HG03064 (cell line): Measurements from ENCODE around the gene CCDC12.
"Not testable (repeated sequence)": the region's sequence is repeated elsewhere in the genome, so short reads cannot be mapped to it uniquely, and the experiment has no call there.

ENCODE experiments used
- ATAC-seq: cut with Tn5 transposase; IDR thresholded peaks from one replicate; pipeline ENCODE4 v1.9.1; 2021; ENCODE audit warnings: low read depth; ENCODE audit not compliant: unreplicated experiment

Gene CCDC12

GRCh38 chr3:46984591-46985459 is 8.3 kb upstream of the CCDC12 start:
- no peak for ATAC-seq

GRCh38 chr3:46982546-46982945 is 6.0 kb upstream of the CCDC12 start:
- ATAC-seq = no peak

GRCh38 chr3:46981932-46982471 is 5.5 kb upstream of the CCDC12 start:
- no peak for ATAC-seq

GRCh38 chr3:46979958-46980497 is 3.5 kb upstream of the CCDC12 start:
- peak; percentile 7 for ATAC-seq

DNA sequence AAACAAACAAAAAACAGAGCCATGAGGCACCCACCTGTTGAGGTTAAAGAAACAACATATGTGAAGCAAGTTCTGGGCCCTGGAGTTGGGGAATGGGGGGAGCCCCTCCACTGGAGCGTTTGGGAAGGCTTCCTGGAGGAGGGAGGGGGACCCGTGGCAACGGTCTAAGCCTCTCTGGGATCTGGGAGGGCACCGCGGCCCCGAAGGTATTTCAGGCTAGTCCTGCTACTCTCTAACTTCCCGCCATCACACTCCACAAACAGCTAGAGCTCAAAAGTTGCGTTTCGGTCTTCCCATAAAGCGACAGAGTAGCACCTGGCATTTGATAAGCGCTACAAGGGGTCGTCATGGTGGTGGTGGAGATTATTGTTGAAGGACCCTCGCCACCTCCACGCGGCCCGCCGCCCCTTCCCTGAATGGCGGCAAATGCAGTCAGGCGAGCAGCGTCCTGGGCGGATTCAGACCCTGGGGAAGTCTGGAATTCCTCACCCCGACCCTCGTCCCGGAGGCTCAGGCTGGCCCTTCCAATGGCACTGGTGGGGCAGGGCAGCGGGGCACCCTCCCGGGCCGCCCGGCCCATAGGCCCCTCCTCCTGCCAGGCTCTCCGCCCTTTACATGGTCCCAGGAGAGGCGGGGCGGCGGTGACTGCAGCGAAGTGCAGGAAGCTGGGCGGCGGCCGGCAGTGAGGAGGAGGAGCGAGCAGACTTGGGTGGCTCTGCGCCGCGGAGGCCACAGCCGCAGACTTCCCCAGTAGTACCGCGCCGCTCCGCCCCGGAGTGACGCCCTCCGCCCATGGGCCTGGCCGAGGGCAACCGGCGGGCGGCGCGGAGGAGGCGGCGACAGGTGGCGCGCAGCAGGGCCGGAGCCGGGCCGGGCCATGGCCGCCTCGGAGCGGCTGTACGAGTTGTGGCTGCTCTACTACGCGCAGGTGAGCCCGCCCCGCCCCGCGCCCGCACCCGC is 2.7 kb upstream of the CCDC12 start, which contains the start of gene NBEAL2:
TSS of gene NBEAL2 (plus strand) at position 682 of the 960 bp plus-strand sequence. CDS start at position 878, 196 bp downstream.
- peak; percentile 70 for ATAC-seq

- no peak for ATAC-seq
These were observed 1.8 kb upstream of the CCDC12 start for GRCh38 chr3:46978381-46978780.

DNA sequence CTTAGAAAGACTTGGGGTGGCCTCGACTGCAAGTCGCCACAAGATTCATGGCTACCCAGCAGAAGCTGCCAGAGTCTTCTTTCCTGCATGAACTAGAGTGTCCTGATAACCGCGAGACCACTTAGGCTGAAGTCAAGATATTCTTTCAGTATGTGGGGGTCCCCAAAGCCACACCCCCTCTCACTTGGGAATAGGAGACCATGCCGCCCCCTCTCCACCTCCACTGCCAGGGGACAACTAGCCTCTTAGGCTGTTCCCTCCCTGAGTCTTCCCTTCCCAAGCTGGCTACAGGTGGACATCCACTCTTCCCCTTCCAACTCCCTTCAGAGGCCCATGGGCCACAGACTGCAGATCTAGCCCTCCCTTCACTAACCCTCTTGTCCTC is 1.3 kb upstream of the CCDC12 start:
- no peak for ATAC-seq

DNA sequence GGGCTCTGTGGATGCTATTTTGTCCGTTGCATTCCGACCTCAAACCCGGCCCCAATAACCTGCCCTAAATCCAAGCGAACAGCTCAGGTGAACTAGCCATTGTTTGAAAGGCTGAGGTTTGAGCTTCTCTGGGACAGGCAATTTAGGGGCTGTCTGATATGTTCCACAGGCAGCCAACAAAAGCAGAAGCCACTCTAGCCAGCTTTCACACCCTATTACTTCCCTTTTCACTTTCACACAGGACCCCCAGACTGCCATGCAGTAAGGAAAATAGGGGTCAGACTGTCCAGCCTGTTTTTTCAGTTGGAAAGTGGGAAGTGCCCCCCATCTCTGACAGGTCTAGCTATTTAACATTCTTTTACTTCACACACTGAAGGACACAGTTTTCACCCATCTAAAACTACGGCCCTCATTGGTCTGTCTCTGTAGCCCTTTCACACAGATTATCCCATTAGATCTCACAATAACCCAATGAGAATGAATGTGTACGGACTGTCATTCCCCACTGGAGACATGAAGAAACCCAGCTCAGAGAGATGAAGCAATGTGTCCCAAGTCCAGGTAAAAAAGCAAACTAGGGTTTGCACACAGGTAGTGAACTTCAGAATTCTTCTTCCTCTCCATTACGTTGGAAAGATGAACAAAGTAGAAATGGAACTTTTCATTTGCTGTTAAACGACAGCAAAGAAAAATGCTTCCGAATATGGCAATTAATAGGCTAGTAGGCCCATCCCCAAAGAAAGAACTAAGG is 1.9 kb downstream of the CCDC12 start:
- ATAC-seq = no peak

DNA sequence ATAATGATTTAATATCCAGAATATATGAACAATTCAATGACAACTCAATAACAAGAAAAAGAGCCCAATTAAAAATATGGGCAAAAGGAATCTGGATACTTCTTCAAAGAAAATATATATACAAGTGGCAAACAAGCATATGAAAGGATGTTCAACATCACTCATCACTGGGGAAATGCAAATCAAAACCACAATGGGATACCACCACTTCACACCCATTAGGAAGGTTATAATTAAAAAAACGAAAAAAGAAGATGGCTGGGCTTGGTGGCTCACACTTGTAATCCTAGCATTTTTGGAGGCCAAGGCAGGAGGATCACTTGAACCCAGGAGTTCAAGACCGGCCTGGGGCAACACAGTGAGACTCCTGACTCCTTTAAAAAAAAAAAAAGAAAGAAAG is 4.1 kb downstream of the CCDC12 start:
- ATAC-seq = no peak

DNA sequence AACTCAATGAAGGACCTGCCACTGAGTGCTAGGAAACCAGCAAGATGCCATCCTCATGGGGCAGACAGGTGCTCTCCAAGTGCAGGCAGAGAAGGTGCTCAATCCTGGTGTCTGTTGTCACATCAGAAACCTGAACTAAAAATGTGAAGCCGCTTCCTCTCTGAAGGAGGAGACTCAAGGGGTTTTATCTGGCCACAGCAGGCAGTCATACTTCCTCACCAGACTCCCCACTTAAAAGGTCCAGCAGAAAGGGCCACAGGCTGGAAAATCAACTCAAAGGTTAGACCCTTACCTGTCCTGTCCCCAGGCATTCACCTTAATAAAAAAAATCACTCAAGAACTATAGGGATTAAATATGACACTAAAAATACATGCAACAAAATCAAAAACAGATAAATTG is 4.8 kb downstream of the CCDC12 start:
- no peak for ATAC-seq

GRCh38 chr3:46971151-46971550 is 5.4 kb downstream of the CCDC12 start:
- no peak for ATAC-seq

- no peak for ATAC-seq
These were observed 6.0 kb downstream of the CCDC12 start for GRCh38 chr3:46970391-46971091.

- ATAC-seq = no peak
These were observed 7.6 kb downstream of the CCDC12 start for GRCh38 chr3:46968783-46969428.

DNA sequence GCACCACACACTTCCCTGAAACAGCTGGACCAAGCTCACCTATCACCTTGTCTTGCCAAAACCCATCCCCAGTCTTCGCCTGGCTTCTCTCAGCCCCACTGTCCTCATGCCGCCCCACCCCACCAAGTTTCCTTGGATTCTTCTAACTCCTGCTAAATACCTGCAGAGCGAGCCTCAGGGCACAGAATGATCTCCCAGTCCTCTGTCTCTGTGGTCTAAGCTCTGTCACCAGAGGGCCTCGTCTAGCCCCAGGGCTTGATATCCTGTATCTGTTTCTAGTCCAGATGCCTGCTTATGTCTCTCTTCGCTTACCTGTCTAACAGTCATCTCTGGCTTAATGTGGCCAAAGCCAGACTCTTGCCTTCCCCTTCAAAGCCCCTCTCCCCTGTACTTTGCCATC is 9.7 kb downstream of the CCDC12 start:
- ATAC-seq = no peak

- ATAC-seq = no peak
These were observed 11.4 kb downstream of the CCDC12 start for GRCh38 chr3:46965151-46965550.

DNA sequence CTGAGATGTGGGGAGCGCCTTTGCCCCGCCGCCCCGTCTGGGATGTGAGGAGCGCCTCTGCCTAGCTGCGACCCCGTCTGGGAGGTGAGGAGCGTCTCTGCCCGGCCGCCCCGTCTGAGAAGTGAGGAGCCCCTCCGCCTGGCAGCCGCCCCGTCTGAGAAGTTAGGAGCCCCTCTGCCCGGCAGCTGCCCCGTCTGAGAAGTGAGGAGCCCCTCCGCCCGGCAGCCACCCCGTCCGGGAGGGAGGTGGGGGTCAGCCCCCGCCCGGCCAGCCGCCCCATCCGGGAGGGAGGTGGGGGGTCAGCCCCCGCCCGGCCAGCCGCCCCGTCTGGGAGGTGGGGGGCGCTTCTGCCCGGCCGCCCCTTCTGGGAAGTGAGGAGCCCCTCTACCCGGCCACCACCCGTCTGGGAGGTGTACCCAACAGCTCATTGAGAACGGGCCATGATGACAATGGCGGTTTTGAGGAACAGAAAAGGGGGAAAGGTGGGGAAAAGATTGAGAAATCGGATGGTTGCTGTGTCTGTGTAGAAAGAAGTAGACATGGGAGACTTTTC is 12.4 kb downstream of the CCDC12 start:
- not testable (repeated sequence) for ATAC-seq

- ATAC-seq = no peak
These were observed 13.6 kb downstream of the CCDC12 start for GRCh38 chr3:46962990-46963389.

DNA sequence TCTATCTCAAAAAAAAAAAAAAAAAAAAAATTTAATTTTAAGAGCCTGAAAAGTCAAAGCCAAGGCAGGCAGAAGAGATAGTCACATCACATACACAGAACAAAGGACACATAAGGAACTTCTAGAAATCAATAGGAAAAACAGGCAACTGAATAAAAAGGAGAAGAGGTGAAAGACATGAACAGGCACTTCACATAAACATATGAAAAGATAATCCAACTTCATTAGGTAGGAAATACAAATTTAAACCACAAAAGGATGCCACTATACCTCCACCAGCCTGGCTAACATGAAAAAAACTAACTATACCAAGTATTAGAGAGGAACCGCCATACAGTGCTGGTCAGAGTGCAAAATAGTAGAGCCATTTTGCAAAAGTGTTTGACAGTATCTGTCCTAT is 14.1 kb downstream of the CCDC12 start:
- no peak for ATAC-seq

GRCh38 chr3:46960835-46961234 is 15.7 kb downstream of the CCDC12 start:
- no peak for ATAC-seq
